ENCODE data around the gene SPRED3. TPM values are rescaled to one million over a fixed set of nuclear protein-coding genes. Genes with fewer than 3 reads are reported as not detected.

Gene SPRED3
- total and polyA plus RNA-seq, 7 experiments from 2014 or later: 0.12 to 2.9 (median 2.6) TPM

DNA sequence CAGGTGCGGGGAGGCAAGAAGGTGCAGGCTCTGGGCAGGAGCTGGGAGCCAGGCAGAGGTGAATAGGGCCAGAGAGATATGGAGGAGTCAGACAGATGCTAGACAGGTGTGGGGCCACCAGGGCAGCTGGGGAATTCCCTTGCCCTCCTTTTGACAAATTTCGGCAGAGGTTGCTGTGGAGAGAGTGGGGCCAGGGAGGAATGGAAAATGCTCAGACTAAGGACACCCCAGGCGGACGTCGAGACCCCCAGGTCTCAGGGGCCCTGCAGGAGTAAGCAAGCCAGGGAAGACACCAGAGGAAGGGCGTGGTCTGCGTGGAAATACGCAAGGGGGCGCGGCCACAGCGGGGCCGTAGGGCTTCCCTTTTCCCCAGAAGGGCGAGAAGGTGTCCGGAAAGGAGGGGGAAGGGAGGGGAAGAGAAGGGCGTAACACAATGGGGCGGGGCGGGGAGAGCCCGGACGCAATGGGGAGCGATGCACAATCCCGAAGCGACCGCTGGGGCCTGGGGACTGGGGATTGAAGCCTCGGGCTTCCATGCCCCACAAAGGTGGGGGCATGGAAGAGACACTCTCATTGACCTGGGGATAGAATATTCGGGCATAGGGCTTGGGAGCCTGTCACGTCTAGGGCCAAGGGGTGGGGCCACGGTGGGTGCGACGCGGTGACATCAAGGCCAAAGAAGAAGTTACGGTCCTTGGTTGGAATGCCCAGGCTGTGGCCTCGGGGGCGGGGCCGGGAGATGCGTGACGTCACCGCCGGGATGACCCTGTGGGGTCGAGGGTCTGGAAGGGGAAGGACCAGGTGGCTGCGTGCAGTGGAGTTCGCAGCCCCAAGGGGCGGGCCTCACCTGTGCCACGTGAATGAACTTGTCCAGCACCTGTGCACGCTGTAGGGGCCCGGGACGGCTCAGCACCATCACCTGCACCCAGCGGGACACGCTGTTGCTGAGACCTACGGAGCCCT is 29.3 kb downstream of the SPRED3 start:
- H3K4me3 Mint-ChIP-seq: peak overlapping the region; percentile 83 to 96 (median 86)
- peaks cover 20 to 23% (median 22%) of the 10 kb centered on the region in 7 donors for H3K4me1 Mint-ChIP-seq
- POLR2A ChIA-PET: no interaction called here
- Histone ChIP-seq H3K27me3 (ENCODE audit: control insufficient read depth in 2 of 2, insufficient read depth in 2 of 2, low read length in 2 of 2) (no peaks in the 10 kb centered on the region), H3K27ac (ENCODE audit: low read depth, low read length) (peak overlapping the region; percentile 30), H3K9me3 (ENCODE audit: control insufficient read depth in 2 of 3, low read length in 3 of 3) (no peaks in the 10 kb centered on the region), H3K36me3 (ENCODE audit: control insufficient read depth in 2 of 3, insufficient read depth in 3 of 3, low read length in 3 of 3) (no peaks in the 10 kb centered on the region), H3K4me1 (ENCODE audit: control insufficient read depth in 2 of 2, insufficient read depth in 2 of 2, low read length in 2 of 2) (peaks cover 12 to 13% of the 10 kb centered on the region in 2 donors), H3K4me3 (ENCODE audit: low read length) (peak overlapping the region; percentile 55)
- peak overlapping the region; percentile 57 to 82 (median 71) for H3K27ac Mint-ChIP-seq
- H3K9me3 Mint-ChIP-seq: no peaks in the 10 kb centered on the region
- H3K27me3 Mint-ChIP-seq: peaks cover 0 to 2% (median 0%) of the 10 kb centered on the region in 5 donors
- ATAC-seq (peak; percentile 94), DNase-seq (peak in 8 of 9 donors; percentile 18 to 66 (median 26))
- CTCF ChIA-PET: no interaction called here
- intact Hi-C loops (cut with micrococcal nuclease): loop anchor here in 1 of 2 donors (1.0 kb wide), 1 partner anchor 15 kb away; the partner anchor contains the start of gene FAM98C
- H3K36me3 Mint-ChIP-seq: no peaks in the 10 kb centered on the region

DNA sequence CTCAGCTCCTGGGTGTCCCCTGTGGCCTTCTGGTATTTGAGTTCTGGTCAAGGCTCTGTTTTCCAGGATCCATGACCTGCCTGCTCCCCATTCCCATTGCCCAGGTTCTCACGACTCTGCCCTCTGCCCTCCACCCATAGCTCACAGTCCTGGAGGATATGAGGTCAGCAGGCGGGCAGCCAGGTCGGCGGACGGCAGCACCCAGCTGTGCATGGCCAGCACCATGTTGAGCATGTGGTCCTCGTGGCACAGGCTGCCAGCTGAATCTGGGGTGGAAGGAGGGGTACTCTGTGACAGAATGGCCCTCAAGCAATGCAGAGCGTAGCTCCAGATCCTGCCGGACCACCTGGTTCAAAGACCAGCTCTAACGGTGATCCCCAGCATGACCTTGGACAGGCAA is 32.4 kb downstream of the SPRED3 start:
- no peaks in the 10 kb centered on the region for H3K36me3 ChIP-seq (ENCODE audit: control insufficient read depth in 2 of 3, insufficient read depth in 3 of 3, low read length in 3 of 3)
- H3K4me3 ChIP-seq (ENCODE audit: low read length): no peak overlapping the region
- no peaks in the 10 kb centered on the region for H3K27me3 ChIP-seq (ENCODE audit: control insufficient read depth in 2 of 2, insufficient read depth in 2 of 2, low read length in 2 of 2)
- H3K9me3 Mint-ChIP-seq: no peaks in the 10 kb centered on the region
- H3K4me3 Mint-ChIP-seq: no peak overlapping the region
- H3K4me1 ChIP-seq (ENCODE audit: control insufficient read depth in 2 of 2, insufficient read depth in 2 of 2, low read length in 2 of 2): peaks cover 12 to 13% of the 10 kb centered on the region in 2 donors
- no peak for DNase-seq
- ATAC-seq: no peak
- ChIA-PET CTCF (no interaction called here), POLR2A (interaction anchor here (1.2 kb wide), 1 partner anchor 17 kb away, joined by 5 read pairs; no protein-coding TSS in a partner anchor)
- H3K27ac Mint-ChIP-seq: no peak overlapping the region
- intact Hi-C loops (cut with micrococcal nuclease): no loop called here
- no peaks in the 10 kb centered on the region for H3K36me3 Mint-ChIP-seq
- H3K27ac ChIP-seq (ENCODE audit: low read depth, low read length): no peak overlapping the region
- H3K4me1 Mint-ChIP-seq: peaks cover 21 to 27% (median 26%) of the 10 kb centered on the region in 7 donors
- H3K9me3 ChIP-seq (ENCODE audit: control insufficient read depth in 2 of 3, low read length in 3 of 3): no peaks in the 10 kb centered on the region
- H3K27me3 Mint-ChIP-seq: peaks cover 0 to 4% (median 2%) of the 10 kb centered on the region in 5 donors

DNA sequence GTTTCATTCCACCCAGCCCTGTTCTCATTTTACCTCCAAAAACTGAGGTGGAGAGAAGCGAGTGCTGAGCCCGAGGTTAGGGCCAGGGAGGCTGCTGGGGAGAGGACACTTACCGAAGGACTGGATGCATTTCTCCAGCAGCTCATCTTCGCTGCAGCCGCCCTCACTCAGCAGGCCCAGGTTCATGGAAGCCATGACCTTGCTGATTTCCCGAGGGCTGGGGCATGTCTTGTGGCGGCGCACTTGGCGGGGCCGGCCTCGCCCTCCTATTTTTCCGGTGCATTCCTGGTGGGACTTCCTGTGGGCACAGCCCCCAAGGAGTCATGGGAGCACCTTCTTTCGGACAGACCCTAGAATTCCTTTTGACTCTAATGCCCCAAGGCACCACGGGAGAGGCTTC is 33.4 kb downstream of the SPRED3 start:
- peaks cover 12 to 13% of the 10 kb centered on the region in 2 donors for H3K4me1 ChIP-seq (ENCODE audit: control insufficient read depth in 2 of 2, insufficient read depth in 2 of 2, low read length in 2 of 2)
- Mint-ChIP-seq H3K4me3 (no peak overlapping the region), H3K27ac (no peak overlapping the region), H3K36me3 (no peaks in the 10 kb centered on the region), H3K4me1 (peaks cover 22 to 33% (median 29%) of the 10 kb centered on the region in 7 donors), H3K27me3 (peaks cover 0 to 9% (median 2%) of the 10 kb centered on the region in 5 donors), H3K9me3 (no peaks in the 10 kb centered on the region)
- H3K27me3 ChIP-seq (ENCODE audit: control insufficient read depth in 2 of 2, insufficient read depth in 2 of 2, low read length in 2 of 2): no peaks in the 10 kb centered on the region
- H3K4me3 ChIP-seq (ENCODE audit: low read length): no peak overlapping the region
- CTCF ChIA-PET: no interaction called here
- H3K27ac ChIP-seq (ENCODE audit: low read depth, low read length): no peak overlapping the region
- intact Hi-C loops (cut with micrococcal nuclease): no loop called here
- ATAC-seq: no peak
- H3K36me3 ChIP-seq (ENCODE audit: control insufficient read depth in 2 of 3, insufficient read depth in 3 of 3, low read length in 3 of 3): no peaks in the 10 kb centered on the region
- POLR2A ChIA-PET: no interaction called here
- no peak for DNase-seq
- H3K9me3 ChIP-seq (ENCODE audit: control insufficient read depth in 2 of 3, low read length in 3 of 3): no peaks in the 10 kb centered on the region

DNA sequence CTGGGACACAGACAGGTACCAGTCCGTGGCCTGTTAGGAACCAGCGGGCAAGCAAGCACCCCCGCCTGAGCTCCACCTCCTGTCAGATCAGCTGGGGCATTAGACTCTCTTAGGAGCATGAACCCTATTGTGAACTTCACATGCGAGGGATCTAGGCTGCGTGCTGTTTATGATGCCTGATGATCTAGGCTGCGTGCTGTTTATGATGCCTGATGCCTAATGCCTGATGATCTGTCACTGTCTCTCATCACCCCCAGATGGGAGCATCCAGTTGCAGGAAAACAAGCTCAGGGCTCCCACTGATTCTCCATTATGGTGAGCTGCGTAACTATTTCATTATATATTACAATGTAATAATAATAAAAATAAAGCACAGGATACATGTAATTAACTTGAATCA is 33.9 kb downstream of the SPRED3 start:
- Histone ChIP-seq H3K9me3 (ENCODE audit: control insufficient read depth in 2 of 3, low read length in 3 of 3) (no peaks in the 10 kb centered on the region), H3K27ac (ENCODE audit: low read depth, low read length) (no peak overlapping the region), H3K36me3 (ENCODE audit: control insufficient read depth in 2 of 3, insufficient read depth in 3 of 3, low read length in 3 of 3) (no peaks in the 10 kb centered on the region), H3K4me1 (ENCODE audit: control insufficient read depth in 2 of 2, insufficient read depth in 2 of 2, low read length in 2 of 2) (peaks cover 7 to 11% of the 10 kb centered on the region in 2 donors), H3K4me3 (ENCODE audit: low read length) (no peak overlapping the region), H3K27me3 (ENCODE audit: control insufficient read depth in 2 of 2, insufficient read depth in 2 of 2, low read length in 2 of 2) (no peaks in the 10 kb centered on the region)
- DNase-seq (no peak), ATAC-seq (no peak)
- peaks cover 16 to 27% (median 25%) of the 10 kb centered on the region in 7 donors for H3K4me1 Mint-ChIP-seq
- H3K9me3 Mint-ChIP-seq: no peaks in the 10 kb centered on the region
- no peak overlapping the region for H3K4me3 Mint-ChIP-seq
- H3K27ac Mint-ChIP-seq: no peak overlapping the region
- H3K27me3 Mint-ChIP-seq: peaks cover 0 to 9% (median 2%) of the 10 kb centered on the region in 5 donors
- intact Hi-C loops (cut with micrococcal nuclease): no loop called here
- ChIA-PET POLR2A (no interaction called here), CTCF (no interaction called here)
- no peaks in the 10 kb centered on the region for H3K36me3 Mint-ChIP-seq

DNA sequence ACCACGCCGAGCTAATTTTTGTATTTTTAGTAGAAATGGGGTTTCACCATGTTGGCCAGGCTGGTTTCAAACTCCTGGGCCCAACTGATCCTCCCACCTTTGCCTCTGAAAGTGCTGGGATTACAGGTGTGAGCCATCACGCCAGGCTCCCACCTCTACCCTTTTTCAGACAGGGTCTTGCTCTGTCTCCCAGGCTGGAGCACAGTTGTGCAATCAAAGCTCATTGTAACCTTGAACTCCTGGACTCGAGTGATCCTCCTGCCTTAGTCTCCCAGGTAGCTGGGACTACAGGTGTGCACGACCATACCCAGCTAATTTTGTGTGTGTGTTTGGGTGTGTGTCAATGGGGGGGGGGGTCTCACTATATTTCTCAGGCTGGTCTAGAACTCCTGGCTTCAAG is 35.8 kb downstream of the SPRED3 start:
- no peak overlapping the region for H3K4me3 Mint-ChIP-seq
- no peaks in the 10 kb centered on the region for H3K36me3 ChIP-seq (ENCODE audit: control insufficient read depth in 2 of 3, insufficient read depth in 3 of 3, low read length in 3 of 3)
- ChIA-PET POLR2A (no interaction called here), CTCF (no interaction called here)
- H3K27ac ChIP-seq (ENCODE audit: low read depth, low read length): no peak overlapping the region
- intact Hi-C loops (cut with micrococcal nuclease): no loop called here
- DNase-seq (no peak), ATAC-seq (no peak)
- H3K4me1 ChIP-seq (ENCODE audit: control insufficient read depth in 2 of 2, insufficient read depth in 2 of 2, low read length in 2 of 2): no peaks in the 10 kb centered on the region
- H3K27me3 ChIP-seq (ENCODE audit: control insufficient read depth in 2 of 2, insufficient read depth in 2 of 2, low read length in 2 of 2): no peaks in the 10 kb centered on the region
- H3K4me1 Mint-ChIP-seq: peaks cover 6 to 18% (median 13%) of the 10 kb centered on the region in 7 donors
- no peaks in the 10 kb centered on the region for H3K9me3 Mint-ChIP-seq
- H3K9me3 ChIP-seq (ENCODE audit: control insufficient read depth in 2 of 3, low read length in 3 of 3): no peaks in the 10 kb centered on the region
- H3K4me3 ChIP-seq (ENCODE audit: low read length): no peak overlapping the region
- no peaks in the 10 kb centered on the region for H3K36me3 Mint-ChIP-seq
- H3K27ac Mint-ChIP-seq: no peak overlapping the region
- peaks cover 0 to 12% (median 4%) of the 10 kb centered on the region in 5 donors for H3K27me3 Mint-ChIP-seq

DNA sequence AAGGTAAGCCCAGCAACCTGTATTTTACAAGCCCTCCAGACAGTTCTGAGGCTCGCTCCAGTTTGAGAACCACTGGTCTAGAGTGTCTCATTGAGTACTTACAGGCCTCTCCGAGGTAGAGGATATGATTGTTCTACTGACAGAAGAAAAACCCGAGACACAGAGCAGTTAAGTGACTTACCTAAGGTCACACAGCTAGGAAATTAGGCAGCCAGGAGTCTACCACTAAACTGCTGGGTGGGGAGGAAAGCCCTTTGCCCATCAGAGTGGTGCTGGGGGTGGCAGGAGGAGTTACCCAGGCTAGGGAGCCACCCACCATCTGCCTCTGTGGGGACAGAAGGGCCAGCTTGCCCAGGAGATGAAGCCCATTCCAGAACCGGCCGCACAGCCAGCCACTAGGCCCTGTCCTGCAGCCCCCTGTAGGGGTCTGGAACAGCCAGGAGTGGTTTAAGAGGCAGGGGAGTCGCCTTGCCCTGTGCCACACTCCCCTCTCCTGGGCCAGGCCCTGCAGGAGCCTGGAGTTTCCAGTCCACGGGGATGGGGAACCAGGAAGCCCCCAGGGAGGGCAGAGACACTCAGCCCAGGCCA is 36.8 kb downstream of the SPRED3 start:
- Mint-ChIP-seq H3K36me3 (no peaks in the 10 kb centered on the region), H3K27ac (peak overlapping the region in 1 of 9 donors; percentile 63), H3K27me3 (peaks cover 0 to 12% (median 4%) of the 10 kb centered on the region in 5 donors), H3K4me1 (peaks cover 6 to 24% (median 16%) of the 10 kb centered on the region in 7 donors), H3K4me3 (peak overlapping the region in 4 of 10 donors; percentile 29 to 59 (median 46)), H3K9me3 (no peaks in the 10 kb centered on the region)
- CTCF ChIA-PET: no interaction called here
- ATAC-seq (peak; percentile 15), DNase-seq (no peak)
- Histone ChIP-seq H3K27ac (ENCODE audit: low read depth, low read length) (no peak overlapping the region), H3K36me3 (ENCODE audit: control insufficient read depth in 2 of 3, insufficient read depth in 3 of 3, low read length in 3 of 3) (no peaks in the 10 kb centered on the region), H3K9me3 (ENCODE audit: control insufficient read depth in 2 of 3, low read length in 3 of 3) (no peaks in the 10 kb centered on the region), H3K4me3 (ENCODE audit: low read length) (no peak overlapping the region), H3K4me1 (ENCODE audit: control insufficient read depth in 2 of 2, insufficient read depth in 2 of 2, low read length in 2 of 2) (no peaks in the 10 kb centered on the region), H3K27me3 (ENCODE audit: control insufficient read depth in 2 of 2, insufficient read depth in 2 of 2, low read length in 2 of 2) (no peaks in the 10 kb centered on the region)
- intact Hi-C loops (cut with micrococcal nuclease): no loop called here
- POLR2A ChIA-PET: no interaction called here

Data from naive thymus-derived CD4-positive, alpha-beta T cell (primary cell).